Left lung (tissue), 10 donors: Measurements from ENCODE around the gene CCDC141. TPM values are rescaled to one million over a fixed set of nuclear protein-coding genes. Genes with fewer than 3 reads are reported as not detected.
"Not testable (repeated sequence)": the region's sequence is repeated elsewhere in the genome, so short reads cannot be mapped to it uniquely, and the experiment has no call there.

Source experiments
- ATAC-seq: fragments of 200-7000 bp; cut with Tn5 transposase; one replicate; pipeline ENCODE4 v1.9.1; 2020; ENCODE audit warnings: moderate library complexity
- DNase-seq, 4 donors: peaks; one replicate each; pipeline ENCODE4 v3.0.0-alpha.2; 2013 to 2020
- H3K27ac ChIP-seq, 2 donors: fragments of 200-600 bp; sonication (generic) in 1 of 2; one replicate each; pipeline versions ENCODE4 v1.5.0 to v1.8.0; 2020 to 2021
- H3K27me3 ChIP-seq, 2 donors: fragments of 200-600 bp; sonication (generic) in 1 of 2; one replicate each; pipeline versions ENCODE4 v1.5.0 to v1.8.0; 2020 to 2021
- H3K36me3 ChIP-seq, 2 donors: fragments of 200-600 bp; sonication (generic) in 1 of 2; one replicate each; pipeline versions ENCODE4 v1.5.0 to v1.8.0; 2020 to 2021
- H3K4me1 ChIP-seq, 2 donors: fragments of 200-600 bp; one replicate each; pipeline ENCODE4 v1.8.0; 2021
- H3K4me3 ChIP-seq, 2 donors: fragments of 200-600 bp; sonication (generic) in 1 of 2; one replicate each; pipeline versions ENCODE4 v1.5.0 to v1.8.0; 2020 to 2021; ENCODE audit warnings: mild to moderate bottlenecking in 1 of 2
- H3K9me3 ChIP-seq, 2 donors: fragments of 200-600 bp; sonication (generic) in 1 of 2; one replicate each; pipeline versions ENCODE4 v1.5.0 to v1.8.0; 2020 to 2021
- intact Hi-C, 2 donors: fragments of 100-400 bp; cut with DNase I; formaldehyde crosslinking; loops; one replicate each; pipeline versions ENCODE4 v1.11.2 to v1.14.2; 2022
- polyA plus RNA-seq, 6 donors: library from polyadenylated mRNA; unstranded; fragments of 120-200 nt; gene quantifications; one replicate each; pipeline ENCODE4 v1.2.1, GENCODE V29; 2013; ENCODE audit not compliant: insufficient read length in 6 of 6
- total RNA-seq, 2 donors: library from RNA; stranded (reverse); fragmentation: NEBNext Ultra II Directional; extraction: Animal tissue kit (Norgen Biotek cat#: 25700); gene quantifications; one replicate each; pipeline ENCODE4 v1.2.1, GENCODE V29; 2021
- TF ChIP-seq, protein P1 (sequence below), 2 donors: fragments of 200-600 bp; sonication (generic) in 1 of 2; IDR thresholded peaks; one replicate each; pipeline versions ENCODE4 v1.5.0 to v1.8.0; 2021; ENCODE audit warnings: antibody characterized with exemption in 2 of 2
- donor health status: DM: no; HTN: yes; CAD: no.
- donor health status: DM: no; HTN: no; CAD: no.

Gene CCDC141
- total and polyA plus RNA-seq, 8 donors, result 1.6 to 29.6 (median 3.2) TPM

DNA sequence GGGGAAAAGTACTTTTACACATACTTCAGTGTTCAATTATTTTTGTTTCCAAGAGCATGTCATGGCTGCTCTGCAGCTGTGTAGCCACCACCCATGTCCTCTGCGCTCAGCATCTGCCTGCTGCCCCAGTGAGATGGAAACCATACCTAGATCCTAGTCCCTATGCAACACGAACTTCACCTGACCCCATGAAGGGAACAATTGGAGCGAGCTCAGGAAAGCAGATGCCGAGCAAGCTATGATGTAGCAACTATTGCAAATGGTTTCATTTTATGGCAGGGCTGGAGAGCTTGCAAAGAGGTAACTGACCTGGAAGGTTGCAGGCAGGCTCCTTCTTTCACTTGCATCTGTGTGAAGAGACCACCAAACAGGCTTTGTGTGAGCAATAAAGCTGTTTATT is 1.3 kb upstream of the CCDC141 start:
- intact Hi-C loops, result no loop called here
- Histone ChIP-seq H3K4me1 (peaks cover 4 to 8% of the 10 kb centered on the region in 2 donors), H3K36me3 (no peaks in the 10 kb centered on the region), H3K27me3 (no peaks in the 10 kb centered on the region), H3K27ac (no peak overlapping the region), H3K9me3 (no peaks in the 10 kb centered on the region), H3K4me3 (no peak overlapping the region)
- ATAC-seq, result no peak
- DNase-seq, result no peak
- TF ChIP-seq, protein P1, sequence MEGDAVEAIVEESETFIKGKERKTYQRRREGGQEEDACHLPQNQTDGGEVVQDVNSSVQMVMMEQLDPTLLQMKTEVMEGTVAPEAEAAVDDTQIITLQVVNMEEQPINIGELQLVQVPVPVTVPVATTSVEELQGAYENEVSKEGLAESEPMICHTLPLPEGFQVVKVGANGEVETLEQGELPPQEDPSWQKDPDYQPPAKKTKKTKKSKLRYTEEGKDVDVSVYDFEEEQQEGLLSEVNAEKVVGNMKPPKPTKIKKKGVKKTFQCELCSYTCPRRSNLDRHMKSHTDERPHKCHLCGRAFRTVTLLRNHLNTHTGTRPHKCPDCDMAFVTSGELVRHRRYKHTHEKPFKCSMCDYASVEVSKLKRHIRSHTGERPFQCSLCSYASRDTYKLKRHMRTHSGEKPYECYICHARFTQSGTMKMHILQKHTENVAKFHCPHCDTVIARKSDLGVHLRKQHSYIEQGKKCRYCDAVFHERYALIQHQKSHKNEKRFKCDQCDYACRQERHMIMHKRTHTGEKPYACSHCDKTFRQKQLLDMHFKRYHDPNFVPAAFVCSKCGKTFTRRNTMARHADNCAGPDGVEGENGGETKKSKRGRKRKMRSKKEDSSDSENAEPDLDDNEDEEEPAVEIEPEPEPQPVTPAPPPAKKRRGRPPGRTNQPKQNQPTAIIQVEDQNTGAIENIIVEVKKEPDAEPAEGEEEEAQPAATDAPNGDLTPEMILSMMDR (IDR thresholded peaks at IDR 0.05), result no peak

DNA sequence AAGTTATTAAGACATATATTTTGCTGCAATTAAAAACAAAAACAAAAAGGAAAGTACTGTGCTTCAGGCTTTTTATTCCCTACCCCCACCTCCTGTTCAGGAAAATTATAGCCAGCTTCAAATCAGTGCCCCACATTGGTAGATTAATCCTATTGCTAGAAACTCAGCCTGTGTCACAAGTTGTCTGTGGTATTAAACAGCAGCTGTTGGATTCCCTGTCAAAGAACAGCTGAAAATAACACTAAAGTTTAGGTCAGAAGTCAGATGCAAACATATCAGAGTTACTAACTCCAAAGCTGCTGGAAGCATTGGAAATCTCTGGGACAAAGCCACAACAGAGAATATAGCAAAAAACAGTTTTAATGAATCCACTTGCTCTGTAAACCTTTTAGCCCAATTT is 818 bp upstream of the CCDC141 start:
- peak overlapping the region in 1 of 2 donors; percentile 25 for H3K27ac ChIP-seq
- H3K4me3 ChIP-seq, result no peak overlapping the region
- no peaks in the 10 kb centered on the region for H3K27me3 ChIP-seq
- peaks cover 4 to 8% of the 10 kb centered on the region in 2 donors for H3K4me1 ChIP-seq
- ATAC-seq (no peak), DNase-seq (no peak)
- no peaks in the 10 kb centered on the region for H3K36me3 ChIP-seq
- TF ChIP-seq, protein P1 (IDR thresholded peaks at IDR 0.05), result no peak
- intact Hi-C loops, result no loop called here
- no peaks in the 10 kb centered on the region for H3K9me3 ChIP-seq

DNA sequence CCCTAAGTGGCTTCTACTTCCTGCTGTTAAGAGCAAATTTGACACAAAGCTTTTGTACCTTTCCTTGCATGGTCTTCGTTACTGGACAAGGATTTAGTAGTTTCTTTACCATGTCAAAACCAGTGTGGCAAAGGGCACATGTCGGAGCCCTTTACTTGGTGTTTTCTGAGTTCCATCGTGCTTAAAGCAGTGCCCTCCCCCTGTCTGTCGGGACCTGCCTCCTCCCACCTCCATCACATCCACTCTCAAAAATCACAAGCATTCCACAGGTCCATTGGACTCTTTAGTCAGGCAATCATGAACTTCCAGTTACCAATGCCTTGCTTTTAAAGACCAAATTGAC is 763 bp downstream of the CCDC141 start:
- Histone ChIP-seq H3K27ac (peak overlapping the region; percentile 25 to 47), H3K36me3 (no peaks in the 10 kb centered on the region), H3K9me3 (no peaks in the 10 kb centered on the region), H3K27me3 (no peaks in the 10 kb centered on the region), H3K4me3 (peak overlapping the region; percentile 6 to 21), H3K4me1 (peaks cover 4 to 8% of the 10 kb centered on the region in 2 donors)
- no peak for DNase-seq
- TF ChIP-seq, protein P1 (IDR thresholded peaks at IDR 0.05), result no peak
- ATAC-seq, result peak; percentile 83
- intact Hi-C loops, result no loop called here

DNA sequence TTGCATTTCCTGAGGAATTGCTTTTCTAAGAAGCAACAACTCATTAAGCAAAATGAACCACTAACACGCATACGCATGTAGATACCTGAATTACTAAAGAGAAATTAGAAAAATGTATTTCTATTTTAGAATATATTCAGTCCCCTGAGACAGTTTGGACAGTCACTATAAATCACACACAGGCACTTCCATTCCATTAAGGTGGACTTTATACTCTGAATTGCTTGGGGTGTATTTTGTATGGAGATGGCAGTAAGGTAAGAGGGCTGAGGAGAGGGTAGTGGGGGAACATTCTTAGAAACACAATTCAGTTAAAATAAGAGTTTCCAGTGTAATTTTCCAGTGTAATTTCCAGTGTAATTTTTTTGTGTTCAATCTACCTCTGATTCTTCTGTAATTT is 1.8 kb downstream of the CCDC141 start:
- H3K27ac ChIP-seq, result no peak overlapping the region
- TF ChIP-seq, protein P1 (IDR thresholded peaks at IDR 0.05), result no peak
- intact Hi-C loops, result no loop called here

DNA sequence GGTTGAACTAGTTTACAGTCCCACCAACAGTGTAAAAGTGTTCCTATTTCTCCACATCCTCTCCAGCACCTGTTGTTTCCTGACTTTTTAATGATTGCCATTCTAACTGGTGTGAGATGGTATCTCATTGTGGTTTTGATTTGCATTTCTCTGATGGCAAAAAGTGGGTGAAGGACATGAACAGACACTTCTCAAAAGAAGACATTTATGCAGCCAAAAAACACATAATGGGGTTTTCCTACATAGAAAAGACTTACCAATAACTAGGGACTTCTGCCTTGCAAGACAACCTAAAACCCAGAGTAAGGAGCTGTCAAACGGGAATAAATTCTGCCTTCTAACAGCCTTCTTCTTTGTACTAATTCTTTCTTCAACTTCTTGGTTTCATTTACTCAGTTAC is 4.3 kb downstream of the CCDC141 start:
- H3K9me3 ChIP-seq, H3K27ac ChIP-seq, H3K4me3 ChIP-seq, H3K36me3 ChIP-seq, H3K27me3 ChIP-seq, H3K4me1 ChIP-seq, ATAC-seq, intact Hi-C loops, DNase-seq: not testable (repeated sequence)

More for the DNA sequence above, 1.8 kb downstream of the CCDC141 start:
- Histone ChIP-seq H3K4me1 (peaks cover 4 to 8% of the 10 kb centered on the region in 2 donors), H3K4me3 (peak overlapping the region; percentile 6 to 21), H3K9me3 (no peaks in the 10 kb centered on the region), H3K27me3 (no peaks in the 10 kb centered on the region), H3K36me3 (no peaks in the 10 kb centered on the region)
- ATAC-seq, result no peak
- DNase-seq, result no peak

DNA sequence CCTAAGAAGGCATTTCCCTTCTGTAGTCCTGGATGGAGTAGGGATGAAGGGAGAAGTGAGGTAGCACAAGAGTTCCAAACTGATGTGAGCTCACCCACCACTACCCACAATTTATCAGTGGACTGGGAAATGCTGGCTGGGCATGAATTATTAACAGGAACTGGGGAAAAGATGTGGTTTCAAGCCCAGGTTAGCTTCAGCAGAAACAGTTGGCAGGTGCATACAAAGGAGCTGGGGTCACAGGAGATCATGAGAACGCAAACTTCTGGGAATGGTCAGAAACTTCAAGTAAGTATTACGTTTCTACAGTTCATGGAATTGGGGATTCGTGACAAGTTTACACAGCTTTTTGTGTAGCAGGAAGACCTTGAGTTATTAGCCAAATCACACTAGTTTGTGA is 5.4 kb downstream of the CCDC141 start:
- Histone ChIP-seq H3K27ac (no peak overlapping the region), H3K4me3 (no peak overlapping the region), H3K4me1 (no peaks in the 10 kb centered on the region), H3K27me3 (no peaks in the 10 kb centered on the region), H3K9me3 (no peaks in the 10 kb centered on the region), H3K36me3 (no peaks in the 10 kb centered on the region)
- TF ChIP-seq, protein P1 (IDR thresholded peaks at IDR 0.05), result no peak
- no peak for DNase-seq
- intact Hi-C loops, result no loop called here
- ATAC-seq, result no peak
